Measurements from ENCODE around the gene ATP6V0E2. TPM values are rescaled to one million over a fixed set of nuclear protein-coding genes. Genes with fewer than 3 reads are reported as not detected.

The ATP6V0E2 gene
- total RNA-seq, 2 donors from 2014 or later = 6.3 to 58.2 TPM

DNA sequence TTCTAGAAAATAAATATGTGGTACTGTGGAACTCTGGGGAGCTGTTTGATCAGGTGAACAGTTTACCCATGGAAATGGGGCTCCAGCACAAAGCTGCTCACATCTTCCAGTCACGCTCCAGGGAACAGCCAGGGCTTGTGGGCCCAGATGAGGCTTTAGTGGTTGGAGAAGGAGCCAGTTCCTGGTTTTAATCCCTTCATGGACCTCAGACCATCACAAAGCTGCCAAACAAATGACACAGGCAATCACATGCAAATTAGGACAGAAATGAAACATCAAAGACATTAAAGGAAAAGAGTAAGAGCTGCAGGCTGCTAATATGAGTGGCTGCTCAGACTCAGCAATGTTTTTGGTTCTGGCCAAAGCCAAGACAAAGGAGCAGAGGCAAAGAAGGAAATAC lies 2.2 kb upstream of the ATP6V0E2 start:
- Histone ChIP-seq H3K27me3 (replicated peaks; ENCODE audit: insufficient read depth) (no peaks in the 10 kb centered on the region), H3K9me3 (no peaks in the 10 kb centered on the region), H3K36me3 (no peaks in the 10 kb centered on the region), H3K4me3 (no peak overlapping the region), H3K4me1 (ENCODE audit: control insufficient read depth in 1 of 2, low read depth in 2 of 2) (peaks cover 5 to 16% of the 10 kb centered on the region in 2 donors), H3K27ac (no peak overlapping the region)
- no peak for DNase-seq (ENCODE audit: low spot score)
- no peak for ATAC-seq (ENCODE audit: insufficient number of reproducible peaks, low FRiP score, low read depth)
- TF ChIP-seq CTCF (IDR thresholded peaks at IDR 0.05) = no peak

DNA sequence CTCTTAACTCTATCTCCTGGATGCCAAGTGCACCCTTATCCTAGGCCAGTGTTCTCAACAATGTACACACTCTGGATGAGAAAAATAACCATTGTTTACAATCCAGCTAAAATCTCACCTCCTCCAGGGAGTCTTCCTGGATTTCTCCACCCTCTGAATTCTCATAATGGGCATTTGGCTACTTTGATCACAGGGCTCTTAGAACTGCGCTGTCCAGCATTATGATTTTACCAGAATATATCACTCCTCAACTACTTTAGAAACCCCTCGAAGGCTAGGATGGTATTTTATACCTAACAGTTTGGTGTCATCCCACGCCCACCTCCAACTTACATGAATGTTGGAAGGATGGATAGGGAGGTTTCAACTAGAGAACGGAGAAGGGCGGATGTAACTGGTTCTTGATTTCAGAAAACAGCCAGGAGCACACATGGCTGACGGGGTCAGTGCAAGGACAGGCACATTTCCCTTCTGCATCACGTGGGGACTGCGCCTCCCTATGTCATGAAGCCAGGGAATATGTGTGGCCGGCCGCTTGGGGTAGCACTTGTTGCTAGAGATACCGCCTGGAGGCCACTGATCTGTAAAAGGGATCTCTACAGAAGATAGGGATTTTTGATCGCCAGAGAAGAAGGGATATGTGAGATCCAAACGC lies 1.2 kb upstream of the ATP6V0E2 start:
- peak overlapping the region; percentile 94 for H3K4me3 ChIP-seq
- no peaks in the 10 kb centered on the region for H3K27me3 ChIP-seq (replicated peaks; ENCODE audit: insufficient read depth)
- H3K4me1 ChIP-seq (ENCODE audit: control insufficient read depth in 1 of 2, low read depth in 2 of 2) = peaks cover 5 to 16% of the 10 kb centered on the region in 2 donors
- TF ChIP-seq CTCF (IDR thresholded peaks at IDR 0.05) = no peak
- DNase-seq (ENCODE audit: low spot score) (peak; percentile 42), ATAC-seq (ENCODE audit: insufficient number of reproducible peaks, low FRiP score, low read depth) (peak; percentile 80)
- H3K9me3 ChIP-seq = no peaks in the 10 kb centered on the region
- no peaks in the 10 kb centered on the region for H3K36me3 ChIP-seq
- peak overlapping the region; percentile 76 to 82 for H3K27ac ChIP-seq

DNA sequence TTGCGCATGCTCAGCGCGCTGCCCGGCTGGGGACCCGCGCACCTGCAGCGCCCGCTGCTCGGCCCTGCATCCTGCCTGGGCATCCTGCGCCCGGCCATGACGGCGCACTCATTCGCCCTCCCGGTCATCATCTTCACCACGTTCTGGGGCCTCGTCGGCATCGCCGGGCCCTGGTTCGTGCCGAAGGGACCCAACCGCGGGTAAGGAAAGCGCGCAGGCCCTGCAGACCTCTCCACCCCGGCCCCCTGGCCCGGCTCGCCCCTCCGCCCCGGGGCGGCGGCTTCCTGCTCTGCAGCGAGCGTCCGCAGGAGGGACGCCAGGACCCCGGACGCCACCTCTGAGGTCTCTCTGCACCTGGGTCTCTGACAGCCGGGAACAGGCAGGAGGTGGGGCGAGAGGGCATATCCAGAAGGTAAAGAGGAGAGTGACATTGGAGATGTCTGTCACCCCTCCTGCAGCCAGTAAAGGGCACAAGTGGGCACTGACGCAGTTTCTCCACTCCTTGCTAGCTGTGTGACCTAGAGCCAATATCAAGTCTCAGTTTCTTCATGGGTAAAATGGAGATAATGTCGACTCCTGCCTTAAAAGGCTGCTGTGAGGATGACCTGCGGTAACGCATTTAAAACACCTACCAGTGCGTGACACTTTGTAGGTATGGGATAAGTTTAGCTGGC lies 338 bp downstream of the ATP6V0E2 start:
- H3K27ac ChIP-seq = no peak overlapping the region

DNA sequence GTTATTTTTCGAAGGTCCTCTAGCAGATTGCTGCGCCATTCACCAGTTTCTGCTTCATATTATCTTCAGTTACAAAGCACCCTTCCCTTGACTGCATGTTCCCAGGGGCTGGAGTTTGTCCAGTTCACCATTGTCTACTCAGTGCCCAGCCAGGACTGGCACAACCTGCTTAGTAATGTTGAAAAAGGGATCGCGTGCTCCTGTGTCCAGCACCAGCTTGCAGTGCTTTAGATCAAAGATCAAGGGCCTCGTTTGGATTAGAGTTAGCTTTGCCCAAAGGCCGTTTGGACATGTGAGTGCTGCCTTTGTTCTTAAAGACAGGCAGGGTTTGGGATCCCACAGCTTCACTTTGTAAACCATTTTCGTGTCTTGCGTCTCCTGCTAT lies 867 bp downstream of the ATP6V0E2 start:
- Histone ChIP-seq H3K27ac (no peak overlapping the region), H3K36me3 (no peaks in the 10 kb centered on the region), H3K27me3 (replicated peaks; ENCODE audit: insufficient read depth) (no peaks in the 10 kb centered on the region), H3K9me3 (no peaks in the 10 kb centered on the region), H3K4me3 (peak overlapping the region; percentile 94), H3K4me1 (ENCODE audit: control insufficient read depth in 1 of 2, low read depth in 2 of 2) (peaks cover 5 to 16% of the 10 kb centered on the region in 2 donors)
- no peak for ATAC-seq (ENCODE audit: insufficient number of reproducible peaks, low FRiP score, low read depth)
- TF ChIP-seq CTCF (IDR thresholded peaks at IDR 0.05) = no peak
- no peak for DNase-seq (ENCODE audit: low spot score)

More for the DNA sequence above, 338 bp downstream of the ATP6V0E2 start:
- DNase-seq (ENCODE audit: low spot score) (no peak), ATAC-seq (ENCODE audit: insufficient number of reproducible peaks, low FRiP score, low read depth) (no peak)
- Histone ChIP-seq H3K4me3 (peak overlapping the region; percentile 94), H3K9me3 (no peaks in the 10 kb centered on the region), H3K4me1 (ENCODE audit: control insufficient read depth in 1 of 2, low read depth in 2 of 2) (peaks cover 5 to 16% of the 10 kb centered on the region in 2 donors), H3K36me3 (no peaks in the 10 kb centered on the region), H3K27me3 (replicated peaks; ENCODE audit: insufficient read depth) (no peaks in the 10 kb centered on the region)
- no peak for TF ChIP-seq CTCF (IDR thresholded peaks at IDR 0.05)

DNA sequence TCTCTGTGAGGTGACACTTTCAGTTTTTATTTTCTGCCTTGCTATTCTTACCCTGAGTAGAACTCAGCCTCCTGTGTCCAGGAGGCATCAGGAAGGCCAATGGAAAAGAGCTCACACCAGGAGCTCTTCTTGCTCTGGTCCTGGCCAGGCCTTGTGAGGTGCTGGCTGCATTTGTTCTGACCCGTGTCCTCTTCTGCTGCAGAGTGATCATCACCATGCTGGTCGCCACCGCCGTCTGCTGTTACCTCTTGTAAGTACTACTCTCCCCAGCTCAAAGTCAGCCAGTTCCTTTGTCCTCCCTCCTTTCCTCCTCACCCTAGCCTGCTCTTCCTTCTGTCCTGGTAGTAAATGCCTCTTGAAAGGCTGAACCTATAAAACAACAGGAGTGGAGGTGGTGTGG lies 1.6 kb downstream of the ATP6V0E2 start:
- Histone ChIP-seq H3K9me3 (no peaks in the 10 kb centered on the region), H3K4me3 (no peak overlapping the region), H3K27me3 (replicated peaks; ENCODE audit: insufficient read depth) (no peaks in the 10 kb centered on the region), H3K4me1 (ENCODE audit: control insufficient read depth in 1 of 2, low read depth in 2 of 2) (peaks cover 5 to 16% of the 10 kb centered on the region in 2 donors), H3K36me3 (no peaks in the 10 kb centered on the region), H3K27ac (no peak overlapping the region)
- DNase-seq (ENCODE audit: low spot score) (no peak), ATAC-seq (ENCODE audit: insufficient number of reproducible peaks, low FRiP score, low read depth) (no peak)
- no peak for TF ChIP-seq CTCF (IDR thresholded peaks at IDR 0.05)
